ENCODE results near the gene PRDM11.
"Not testable (repeated sequence)": the region's sequence is repeated elsewhere in the genome, so short reads cannot be mapped to it uniquely, and the experiment has no call there.

The PRDM11 gene

DNA sequence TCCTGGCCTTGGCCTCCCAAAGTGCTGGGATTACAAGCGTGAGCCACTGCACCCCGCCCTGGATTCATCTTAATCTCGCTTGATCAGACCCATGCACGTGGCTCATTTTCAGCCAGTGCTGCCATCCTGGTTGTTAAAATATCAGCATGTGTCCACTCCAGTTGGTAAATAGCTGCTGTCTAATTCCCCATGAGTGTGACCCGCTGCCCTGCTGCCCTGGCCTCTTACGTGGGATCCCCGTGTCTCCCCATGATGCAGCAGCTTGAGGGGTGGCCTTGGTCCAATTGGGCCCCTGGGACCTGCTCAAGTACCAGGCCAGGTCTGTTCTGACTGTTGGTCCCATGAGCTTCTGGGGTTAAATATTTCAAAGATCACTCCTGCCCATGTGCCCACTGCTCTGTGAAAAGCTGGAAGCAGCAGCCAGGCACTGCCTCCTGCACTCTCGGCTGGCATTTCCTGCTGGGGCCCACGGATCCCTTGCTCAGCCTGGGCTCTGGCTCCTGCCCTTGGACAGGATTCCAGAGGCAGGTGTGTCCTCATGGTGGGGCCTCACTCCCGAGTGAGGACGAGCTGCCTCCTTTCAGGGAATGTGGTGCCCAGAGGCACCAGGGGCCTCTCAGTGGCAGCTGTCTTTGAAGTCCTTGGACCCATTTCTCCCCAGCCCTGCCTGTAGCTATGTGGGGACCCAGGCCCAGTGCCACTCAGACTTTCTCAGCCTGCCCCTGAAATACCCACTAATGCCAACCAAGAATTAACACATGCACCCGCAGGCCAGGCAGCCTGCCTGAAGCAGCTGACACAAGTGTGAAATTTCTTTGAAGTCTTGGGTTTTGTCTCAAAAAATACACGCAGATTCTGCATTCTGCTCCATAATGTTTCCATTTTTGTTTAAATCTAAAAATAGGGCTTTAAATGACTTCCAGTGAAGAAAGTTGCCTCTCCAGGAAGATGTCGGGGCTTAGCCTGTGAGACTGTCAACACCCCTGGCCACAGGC is 38.1 kb upstream of the PRDM11 start:
- Histone ChIP-seq H3K27ac (no peak overlapping the region), H3K4me3 (ENCODE audit: low read depth, low read length) (no peak overlapping the region), H3K36me3 (ENCODE audit: control insufficient read depth, insufficient read depth, low read length) (no peaks in the 10 kb centered on the region), H3K4me1 (no peaks in the 10 kb centered on the region), H3K9me3 (ENCODE audit: control insufficient read depth, low read length) (no peaks in the 10 kb centered on the region), H3K4me2 (ENCODE audit: low read length) (no peak overlapping the region), H3K27me3 (ENCODE audit: control insufficient read depth, insufficient read depth, low read length) (no peaks in the 10 kb centered on the region), H2AFZ (no peak overlapping the region), H3K79me2 (no peaks in the 10 kb centered on the region), H3K9ac (no peak overlapping the region)
- TF ChIP-seq CTCF (IDR thresholded peaks at IDR 0.05): no peak

- TF ChIP-seq CTCF (IDR thresholded peaks at IDR 0.05): no peak
- Histone ChIP-seq H3K27ac (no peak overlapping the region), H3K36me3 (ENCODE audit: control insufficient read depth, insufficient read depth, low read length) (no peaks in the 10 kb centered on the region), H3K4me3 (ENCODE audit: low read depth, low read length) (no peak overlapping the region), H2AFZ (no peak overlapping the region), H3K9ac (no peak overlapping the region), H3K4me2 (ENCODE audit: low read length) (no peak overlapping the region), H3K79me2 (no peaks in the 10 kb centered on the region), H3K27me3 (ENCODE audit: control insufficient read depth, insufficient read depth, low read length) (no peaks in the 10 kb centered on the region), H3K4me1 (no peaks in the 10 kb centered on the region), H3K9me3 (ENCODE audit: control insufficient read depth, low read length) (no peaks in the 10 kb centered on the region)
Observed at GRCh38 chr11:45109400-45109799, 37.0 kb upstream of the PRDM11 start.

GRCh38 chr11:45110562-45110961 is 35.9 kb upstream of the PRDM11 start:
- Histone ChIP-seq H3K9me3 (ENCODE audit: control insufficient read depth, low read length) (no peaks in the 10 kb centered on the region), H3K27ac (no peak overlapping the region), H3K9ac (no peak overlapping the region), H3K4me1 (no peaks in the 10 kb centered on the region), H3K4me3 (ENCODE audit: low read depth, low read length) (no peak overlapping the region), H3K79me2 (no peaks in the 10 kb centered on the region), H3K4me2 (ENCODE audit: low read length) (no peak overlapping the region), H2AFZ (no peak overlapping the region), H3K36me3 (ENCODE audit: control insufficient read depth, insufficient read depth, low read length) (no peaks in the 10 kb centered on the region), H3K27me3 (ENCODE audit: control insufficient read depth, insufficient read depth, low read length) (no peaks in the 10 kb centered on the region)
- TF ChIP-seq CTCF (IDR thresholded peaks at IDR 0.05): peak; percentile 64

- Histone ChIP-seq H3K27me3 (ENCODE audit: control insufficient read depth, insufficient read depth, low read length) (no peaks in the 10 kb centered on the region), H3K9me3 (ENCODE audit: control insufficient read depth, low read length) (no peaks in the 10 kb centered on the region), H3K4me3 (ENCODE audit: low read depth, low read length) (no peak overlapping the region), H2AFZ (no peak overlapping the region), H3K79me2 (no peaks in the 10 kb centered on the region), H3K9ac (no peak overlapping the region), H3K27ac (no peak overlapping the region), H3K4me2 (ENCODE audit: low read length) (no peak overlapping the region), H3K4me1 (no peaks in the 10 kb centered on the region), H3K36me3 (ENCODE audit: control insufficient read depth, insufficient read depth, low read length) (no peaks in the 10 kb centered on the region)
- no peak for TF ChIP-seq CTCF (IDR thresholded peaks at IDR 0.05)
Observed at GRCh38 chr11:45113807-45114206, 32.6 kb upstream of the PRDM11 start.

GRCh38 chr11:45127836-45128235 is 18.6 kb upstream of the PRDM11 start:
- H3K27me3 ChIP-seq (ENCODE audit: control insufficient read depth, insufficient read depth, low read length); H3K4me1 ChIP-seq; H3K79me2 ChIP-seq; H3K9ac ChIP-seq; H3K9me3 ChIP-seq (ENCODE audit: control insufficient read depth, low read length); H3K4me3 ChIP-seq (ENCODE audit: low read depth, low read length); H3K27ac ChIP-seq; H3K4me2 ChIP-seq (ENCODE audit: low read length); H2AFZ ChIP-seq; H3K36me3 ChIP-seq (ENCODE audit: control insufficient read depth, insufficient read depth, low read length): not testable (repeated sequence)

Measured in parathyroid adenoma (tissue), 2 donors.